Endothelial cell of hepatic sinusoid (primary cell): ENCODE measurements around the gene PHIP.

Source experiments
- in situ Hi-C: cut with HindIII; loops from 2 replicates; pipeline ENCODE4 v1.10.0; 2017; ENCODE audit warnings: low sequenced_read_pairs

Gene PHIP

GRCh38 chr6:79071547-79071946, 6.5 kb downstream of the PHIP start:
- in situ Hi-C loops: no loop called here

- in situ Hi-C loops: no loop called here
Measured at GRCh38 chr6:79070206-79070825, 7.7 kb downstream of the PHIP start.

DNA sequence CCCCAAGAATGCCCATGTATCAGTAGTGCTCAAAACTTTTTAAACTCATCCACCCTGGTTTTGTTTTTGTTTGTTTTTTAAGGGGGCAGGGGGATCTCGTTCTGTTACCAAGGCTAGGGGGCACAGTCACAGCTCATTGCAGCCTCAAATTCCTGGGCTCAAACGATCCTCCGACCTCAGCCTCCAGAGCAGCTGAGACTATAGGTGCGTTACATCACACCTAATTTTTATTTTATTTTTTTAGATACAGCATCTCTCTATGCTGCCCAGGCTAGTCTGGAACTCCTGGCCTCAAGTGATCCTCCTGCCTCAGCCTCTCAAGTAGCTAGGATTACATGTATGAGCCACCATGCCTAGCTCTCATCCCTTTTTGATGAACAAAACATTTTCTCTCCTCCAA, 11.2 kb downstream of the PHIP start:
- in situ Hi-C loops: no loop called here

DNA sequence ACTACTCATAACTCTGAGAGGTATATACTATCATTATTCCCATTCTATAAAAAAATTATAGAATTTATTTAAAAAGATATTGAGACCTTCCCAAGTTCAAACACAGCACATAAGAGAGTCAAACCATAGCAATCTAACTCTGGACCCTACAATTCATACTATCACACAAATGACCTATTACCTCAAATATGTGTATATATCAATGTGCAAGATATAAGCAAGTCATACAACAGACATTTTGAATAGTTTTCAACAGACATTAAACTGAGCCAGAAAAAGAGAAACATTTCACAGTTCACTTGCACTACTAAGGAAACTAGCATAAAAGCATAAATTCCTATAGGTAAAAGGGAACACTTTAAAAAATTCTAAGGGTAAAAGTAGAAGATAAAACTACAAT, 11.7 kb downstream of the PHIP start:
- in situ Hi-C loops: no loop called here

DNA sequence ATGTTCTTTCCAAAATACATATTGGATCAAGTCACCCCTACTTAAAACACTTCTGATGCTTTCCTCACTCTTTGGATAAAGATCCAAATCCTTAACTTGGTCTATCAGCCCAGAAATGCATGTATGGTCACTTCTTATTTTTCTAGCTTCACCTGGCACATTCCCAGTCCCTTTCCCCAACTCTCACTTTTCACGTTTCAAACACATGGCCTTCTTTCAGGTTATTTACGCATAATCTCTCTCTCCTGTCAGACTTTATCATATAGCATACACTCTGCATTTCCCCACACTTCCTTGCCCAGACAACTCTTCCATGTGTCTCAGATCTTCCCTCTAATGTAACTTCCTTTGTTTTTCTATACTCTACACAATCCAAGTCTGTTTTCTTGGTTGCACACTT, 12.8 kb downstream of the PHIP start:
- in situ Hi-C loops: no loop called here

DNA sequence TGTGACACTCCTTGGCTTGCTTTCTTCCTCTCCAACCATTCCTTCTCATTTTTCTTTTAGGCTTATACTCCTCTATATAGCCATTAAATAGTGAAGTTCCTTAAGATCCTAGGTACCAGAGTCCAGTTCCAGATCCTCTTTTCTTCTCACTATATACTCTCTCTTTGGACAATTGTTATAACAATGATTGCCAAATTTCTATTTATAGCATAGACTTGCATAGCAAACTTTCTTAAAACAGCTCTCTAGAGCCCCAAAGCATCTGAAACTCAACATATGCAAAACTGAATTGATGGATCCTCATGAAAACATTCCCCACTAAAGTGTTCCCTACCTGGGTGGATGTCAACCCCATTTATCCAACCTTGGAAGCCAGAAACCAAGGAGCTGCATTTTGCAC, 13.4 kb downstream of the PHIP start:
- in situ Hi-C loops: no loop called here

DNA sequence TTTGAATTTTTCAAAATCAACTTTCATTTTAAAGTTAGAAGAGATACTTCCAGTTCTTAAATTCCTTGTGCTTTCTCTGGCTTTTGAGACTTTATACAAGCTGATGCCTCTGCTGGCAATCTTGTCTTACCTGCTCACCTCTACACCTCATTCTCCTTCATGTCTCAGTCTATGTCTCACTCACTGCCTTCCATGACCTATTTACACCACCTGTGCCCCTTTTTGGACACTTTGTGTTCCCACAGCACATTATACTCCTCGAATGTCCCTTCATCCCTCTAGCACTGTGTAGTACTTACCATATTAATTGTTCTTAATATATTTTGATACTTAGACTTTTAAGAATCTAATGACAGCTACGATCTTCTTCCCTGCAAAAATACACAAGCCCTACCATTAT, 15.3 kb downstream of the PHIP start:
- in situ Hi-C loops: no loop called here

GRCh38 chr6:79057746-79058145, 20.3 kb downstream of the PHIP start:
- in situ Hi-C loops: no loop called here

GRCh38 chr6:79056226-79056625, 21.8 kb downstream of the PHIP start:
- in situ Hi-C loops: no loop called here

- in situ Hi-C loops: no loop called here
Measured at GRCh38 chr6:79048611-79049010, 29.4 kb downstream of the PHIP start.

GRCh38 chr6:79047072-79047471, 31.0 kb downstream of the PHIP start:
- in situ Hi-C loops: no loop called here

- in situ Hi-C loops: no loop called here
Measured at GRCh38 chr6:79045966-79046365, 32.1 kb downstream of the PHIP start.

- in situ Hi-C loops: no loop called here
Measured at GRCh38 chr6:79042799-79043126, 35.3 kb downstream of the PHIP start.

- in situ Hi-C loops: no loop called here
Measured at GRCh38 chr6:79042088-79042798, 35.8 kb downstream of the PHIP start.

DNA sequence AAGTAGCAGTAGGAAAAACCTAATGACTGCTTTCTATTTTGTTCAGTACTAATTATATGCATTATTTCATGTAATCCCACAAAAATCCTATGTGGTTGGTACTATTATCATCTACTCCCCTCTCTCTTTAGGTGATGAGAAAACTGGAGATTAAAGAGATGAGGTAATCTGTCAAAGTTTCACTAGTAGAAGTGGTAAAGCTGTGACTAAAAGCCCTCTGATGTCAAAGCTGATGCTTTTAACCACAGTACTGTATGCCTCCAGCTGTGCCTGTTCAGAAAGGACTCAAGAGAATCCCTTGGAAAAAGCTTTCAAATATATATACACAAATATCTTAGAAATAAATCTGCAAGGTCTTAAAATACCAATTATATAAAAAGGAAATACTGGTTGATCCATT, 38.0 kb downstream of the PHIP start:
- in situ Hi-C loops: no loop called here

- in situ Hi-C loops: no loop called here
Measured at GRCh38 chr6:79038061-79038460, 40.0 kb downstream of the PHIP start.

- in situ Hi-C loops: no loop called here
Measured at GRCh38 chr6:79034865-79035264, 43.2 kb downstream of the PHIP start.

GRCh38 chr6:79033279-79033678, 44.8 kb downstream of the PHIP start:
- in situ Hi-C loops: no loop called here

DNA sequence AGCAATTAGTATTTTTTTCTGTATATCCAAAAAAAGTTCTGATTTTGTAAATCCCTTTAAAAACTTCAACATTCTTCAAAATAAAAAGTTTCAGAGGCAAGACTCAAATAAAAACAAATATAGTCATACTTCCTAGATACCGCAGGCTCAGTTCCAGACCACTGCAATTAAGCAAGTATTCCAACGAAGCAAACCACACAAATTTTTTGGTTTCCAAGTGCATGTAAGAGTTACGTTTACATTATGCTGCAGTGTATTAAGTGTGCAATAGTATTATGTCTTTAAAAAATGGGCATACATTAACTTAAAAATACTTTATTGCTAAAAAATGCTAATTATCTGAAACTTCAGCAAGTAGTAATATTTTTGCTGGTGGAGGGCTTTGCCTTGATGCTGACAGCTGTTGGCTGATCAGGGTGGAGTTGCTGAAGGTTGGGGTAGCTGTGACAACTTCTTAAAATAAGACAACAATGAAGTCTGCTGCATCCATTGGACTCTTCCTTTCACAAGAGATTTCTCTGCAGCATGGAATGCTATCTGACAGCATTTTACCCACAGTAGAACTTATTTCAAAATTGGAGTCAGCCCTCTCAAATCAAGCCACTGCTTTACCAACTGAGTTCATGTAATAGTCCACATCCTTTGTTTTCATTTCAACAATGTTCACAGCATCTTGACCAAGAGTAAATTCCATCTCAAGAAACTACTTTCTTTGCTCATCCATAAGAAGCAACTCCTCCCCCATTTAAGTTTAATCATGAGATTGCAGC, 46.0 kb downstream of the PHIP start:
- in situ Hi-C loops: no loop called here

DNA sequence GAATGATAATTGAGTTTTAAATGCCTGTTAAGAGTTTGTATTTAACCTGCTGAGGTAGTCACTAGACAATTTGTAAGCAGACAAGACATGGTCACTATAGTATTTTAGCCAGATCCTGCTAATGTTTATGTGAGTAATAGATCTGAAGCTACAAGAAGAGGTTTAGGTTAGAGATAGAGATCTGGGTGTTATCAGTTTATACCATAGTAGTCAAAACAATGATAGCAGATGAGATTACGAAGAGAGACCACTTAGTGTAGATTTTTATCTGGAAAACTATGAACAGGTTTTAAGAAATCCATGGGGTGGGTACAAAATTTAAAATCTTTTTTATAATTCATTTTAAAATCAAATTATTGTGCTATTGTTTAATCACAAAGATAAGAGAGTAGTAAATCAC, 47.5 kb downstream of the PHIP start:
- in situ Hi-C loops: no loop called here

- in situ Hi-C loops: no loop called here
Measured at GRCh38 chr6:79030023-79030422, 48.0 kb downstream of the PHIP start.

- in situ Hi-C loops: no loop called here
Measured at GRCh38 chr6:79028641-79029314, 49.3 kb downstream of the PHIP start.
